ENCODE results near the gene CPSF7. TPM values are rescaled to one million over a fixed set of nuclear protein-coding genes. Genes with fewer than 3 reads are reported as not detected.

CPSF7 gene
- total RNA-seq, 1 experiment from 2014 or later = 87.0 TPM

DNA sequence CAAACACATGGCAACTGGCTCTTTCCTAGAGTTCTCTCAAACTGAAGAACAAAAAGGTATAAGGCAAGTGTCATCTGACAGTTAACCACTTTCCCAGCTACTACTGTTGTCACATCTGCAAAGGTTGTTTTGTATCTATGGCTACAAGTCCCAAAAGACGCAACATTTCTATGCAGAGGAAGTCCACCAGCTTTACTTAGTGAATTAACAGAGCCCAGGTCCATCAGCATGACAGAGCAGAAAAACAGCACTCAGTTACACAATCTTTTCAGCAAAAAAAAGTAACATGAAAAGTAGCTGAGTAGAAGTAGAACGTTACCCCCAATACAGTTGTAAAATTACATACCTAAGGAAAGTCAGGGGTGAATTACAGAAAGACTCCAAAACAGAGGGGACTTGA is 12.1 kb downstream of the CPSF7 start:
- peaks cover 55% of the 10 kb centered on the region for H4K20me1 ChIP-seq (ENCODE audit: insufficient read depth)
- no peak for DNase-seq
- H3K9me2 ChIP-seq (ENCODE audit: insufficient read depth) = no peaks in the 10 kb centered on the region
- intact Hi-C loops (cut with micrococcal nuclease; ENCODE audit: unreplicated experiment) = no loop called here
- no peak overlapping the region for H3K4me2 ChIP-seq
- no peaks in the 10 kb centered on the region for H3K4me1 ChIP-seq (replicated peaks; ENCODE audit: insufficient read depth)
- TF ChIP-seq, protein P1, sequence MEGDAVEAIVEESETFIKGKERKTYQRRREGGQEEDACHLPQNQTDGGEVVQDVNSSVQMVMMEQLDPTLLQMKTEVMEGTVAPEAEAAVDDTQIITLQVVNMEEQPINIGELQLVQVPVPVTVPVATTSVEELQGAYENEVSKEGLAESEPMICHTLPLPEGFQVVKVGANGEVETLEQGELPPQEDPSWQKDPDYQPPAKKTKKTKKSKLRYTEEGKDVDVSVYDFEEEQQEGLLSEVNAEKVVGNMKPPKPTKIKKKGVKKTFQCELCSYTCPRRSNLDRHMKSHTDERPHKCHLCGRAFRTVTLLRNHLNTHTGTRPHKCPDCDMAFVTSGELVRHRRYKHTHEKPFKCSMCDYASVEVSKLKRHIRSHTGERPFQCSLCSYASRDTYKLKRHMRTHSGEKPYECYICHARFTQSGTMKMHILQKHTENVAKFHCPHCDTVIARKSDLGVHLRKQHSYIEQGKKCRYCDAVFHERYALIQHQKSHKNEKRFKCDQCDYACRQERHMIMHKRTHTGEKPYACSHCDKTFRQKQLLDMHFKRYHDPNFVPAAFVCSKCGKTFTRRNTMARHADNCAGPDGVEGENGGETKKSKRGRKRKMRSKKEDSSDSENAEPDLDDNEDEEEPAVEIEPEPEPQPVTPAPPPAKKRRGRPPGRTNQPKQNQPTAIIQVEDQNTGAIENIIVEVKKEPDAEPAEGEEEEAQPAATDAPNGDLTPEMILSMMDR (conservative IDR thresholded peaks at IDR 0.05) = no peak
- no peak for TF ChIP-seq EZH2 (IDR thresholded peaks at IDR 0.05; ENCODE audit: low read depth)
- POLR2A ChIA-PET (ENCODE audit: unreplicated experiment) = interaction anchor here (0.6 kb wide), 1 partner anchor 158 kb away, joined by 3 read pairs; no protein-coding TSS in a partner anchor
- H3K36me3 ChIP-seq (ENCODE audit: low read depth) = peaks cover 78% of the 10 kb centered on the region
- no peak overlapping the region for H3K4me3 ChIP-seq
- peak overlapping the region; percentile 0; the same call in 1 of the 2 replicates for H3K27ac ChIP-seq
- H3K79me2 ChIP-seq (ENCODE audit: low read depth) = peaks cover 29% of the 10 kb centered on the region
- CTCF ChIA-PET = interaction anchor here (0.6 kb wide), 1 partner anchor 103 kb away, joined by 3 read pairs; no protein-coding TSS in a partner anchor
- H3K9me3 ChIP-seq (ENCODE audit: insufficient read depth, low read depth) = no peaks in the 10 kb centered on the region
- no peak overlapping the region for H2AFZ ChIP-seq
- BruUV-seq (replicated peaks) = no TSS peak
- H3F3A ChIP-seq (ENCODE audit: insufficient read depth, low read depth) = peaks cover 13% of the 10 kb centered on the region; the same call in 1 of the 2 replicates
- H3K27me3 ChIP-seq (ENCODE audit: insufficient read depth, low read depth) = no peaks in the 10 kb centered on the region

GRCh38 chr11:61416941-61417340 is 12.8 kb downstream of the CPSF7 start:
- Histone ChIP-seq H3K79me2 (ENCODE audit: low read depth) (peaks cover 29% of the 10 kb centered on the region), H3K36me3 (ENCODE audit: low read depth) (peaks cover 81% of the 10 kb centered on the region), H3K4me1 (replicated peaks; ENCODE audit: insufficient read depth) (no peaks in the 10 kb centered on the region), H3K9me2 (ENCODE audit: insufficient read depth) (no peaks in the 10 kb centered on the region), H3F3A (ENCODE audit: insufficient read depth, low read depth) (peaks cover 13% of the 10 kb centered on the region; the same call in 1 of the 2 replicates), H2AFZ (no peak overlapping the region), H3K27me3 (ENCODE audit: insufficient read depth, low read depth) (no peaks in the 10 kb centered on the region), H3K27ac (peak overlapping the region; percentile 0; the same call in 1 of the 2 replicates), H3K4me2 (no peak overlapping the region), H4K20me1 (ENCODE audit: insufficient read depth) (peaks cover 48% of the 10 kb centered on the region), H3K9me3 (ENCODE audit: insufficient read depth, low read depth) (no peaks in the 10 kb centered on the region), H3K4me3 (no peak overlapping the region)
- CTCF ChIA-PET = interaction anchor here (0.6 kb wide), 1 partner anchor 103 kb away, joined by 3 read pairs; no protein-coding TSS in a partner anchor
- BruUV-seq (replicated peaks) = no TSS peak
- POLR2A ChIA-PET (ENCODE audit: unreplicated experiment) = no interaction called here
- no peak for TF ChIP-seq EZH2 (IDR thresholded peaks at IDR 0.05; ENCODE audit: low read depth)
- TF ChIP-seq, protein P1 (conservative IDR thresholded peaks at IDR 0.05) = no peak
- DNase-seq = peak in 1 of 2 experiments; percentile 27
- intact Hi-C loops (cut with micrococcal nuclease; ENCODE audit: unreplicated experiment) = no loop called here

DNA sequence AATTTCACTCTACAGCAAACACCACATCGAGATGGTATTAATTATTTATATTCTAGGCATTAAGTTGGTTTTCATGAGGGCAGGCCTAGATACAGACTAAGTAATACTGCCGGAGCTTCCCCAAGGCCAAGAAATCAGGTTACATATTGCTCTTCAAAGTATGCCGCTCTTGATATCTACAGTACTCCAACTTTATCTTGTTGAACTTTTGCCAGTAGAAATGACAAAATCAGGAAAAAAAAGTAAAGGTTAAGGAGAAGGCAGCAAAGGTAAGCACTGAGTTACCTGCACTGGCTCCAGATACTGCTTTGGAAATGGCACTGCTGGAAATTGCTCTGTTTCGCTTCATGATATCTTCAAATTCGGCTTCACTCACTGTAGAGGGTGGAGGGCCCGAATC is 14.4 kb downstream of the CPSF7 start:
- Histone ChIP-seq H3K4me3 (no peak overlapping the region), H3K36me3 (ENCODE audit: low read depth) (peaks cover 77% of the 10 kb centered on the region), H3K9me2 (ENCODE audit: insufficient read depth) (no peaks in the 10 kb centered on the region), H2AFZ (no peak overlapping the region), H3K27me3 (ENCODE audit: insufficient read depth, low read depth) (no peaks in the 10 kb centered on the region), H3K4me1 (replicated peaks; ENCODE audit: insufficient read depth) (no peaks in the 10 kb centered on the region), H3K79me2 (ENCODE audit: low read depth) (peaks cover 18% of the 10 kb centered on the region), H3K27ac (no peak overlapping the region), H3F3A (ENCODE audit: insufficient read depth, low read depth) (peaks cover 13% of the 10 kb centered on the region; the same call in 1 of the 2 replicates), H4K20me1 (ENCODE audit: insufficient read depth) (peaks cover 33% of the 10 kb centered on the region), H3K9me3 (ENCODE audit: insufficient read depth, low read depth) (no peaks in the 10 kb centered on the region), H3K4me2 (no peak overlapping the region)
- intact Hi-C loops (cut with micrococcal nuclease; ENCODE audit: unreplicated experiment) = no loop called here
- CTCF ChIA-PET = no interaction called here
- BruUV-seq (replicated peaks) = no TSS peak
- POLR2A ChIA-PET (ENCODE audit: unreplicated experiment) = no interaction called here
- DNase-seq = no peak
- TF ChIP-seq, protein P1 (conservative IDR thresholded peaks at IDR 0.05) = no peak
- no peak for TF ChIP-seq EZH2 (IDR thresholded peaks at IDR 0.05; ENCODE audit: low read depth)
